GM10248 (cell line): ENCODE measurements around the gene DAND5.
A peak's percentile ranks its signal among the peaks of the same experiment; 100 is the strongest.

Experiments used
- CTCF ChIA-PET: fragments of 300-600 bp; sonication (Branson Sonifier 250); formaldehyde crosslinking; extraction: SDS; loops from one replicate; lab custom pipeline; 2021; ENCODE audit warnings: antibody characterized with exemption; lab: Yijun Ruan, JAX
- POLR2A ChIA-PET: fragments of 350-650 bp; sonication (Branson Sonifier 250); formaldehyde crosslinking; extraction: SDS; loops from one replicate; lab custom pipeline; 2020; ENCODE audit warnings: antibody characterized with exemption; lab: Yijun Ruan, JAX
- DNase-seq: peaks from one replicate; pipeline ENCODE4 v3.0.0; 2012; ENCODE audit errors: extremely low spot score
- TF ChIP-seq, protein P1 (sequence below): IDR thresholded peaks from 2 replicates; pipeline ENCODE4 v1.5.1; 2012; ENCODE audit warnings: mild to moderate bottlenecking, low read depth; ENCODE audit errors: extremely low read depth, missing control alignments, control extremely low read depth

The DAND5 gene

DNA sequence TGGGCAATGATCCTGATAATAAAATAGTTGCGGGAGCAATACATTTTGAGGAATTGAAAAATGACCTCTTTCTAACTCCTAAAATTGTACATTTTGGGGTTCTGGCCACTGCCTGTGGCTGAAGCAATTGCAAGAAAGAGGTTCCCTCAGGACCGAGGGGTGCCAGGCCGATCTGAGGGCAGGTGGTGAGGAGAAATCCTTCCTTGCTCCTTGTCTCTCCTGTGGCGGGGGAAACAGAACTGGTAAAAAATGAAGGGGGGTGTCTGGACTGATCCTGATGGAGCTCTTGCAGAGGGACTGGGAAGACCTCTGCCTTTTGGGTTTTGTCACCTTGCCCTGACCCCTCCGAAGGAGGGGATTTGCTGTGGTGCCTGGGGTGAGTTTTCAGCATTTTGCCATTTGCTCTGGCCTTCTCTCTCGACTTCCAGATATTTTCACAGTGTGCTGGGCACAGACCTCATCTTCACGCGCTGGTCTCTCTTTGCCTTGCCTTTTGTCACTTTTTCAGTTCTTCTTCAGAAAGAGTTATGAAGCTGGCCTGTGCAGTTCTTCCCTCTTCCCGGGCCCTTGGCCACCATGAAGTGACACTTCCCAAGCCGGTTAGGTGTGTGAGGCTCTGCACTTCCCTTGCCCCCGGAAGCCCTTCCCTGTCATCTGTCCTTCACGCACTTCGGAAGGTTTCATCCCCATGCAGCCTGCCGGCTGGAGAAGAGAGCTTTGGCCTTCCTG lies 48.1 kb downstream of the DAND5 start:
- TF ChIP-seq, protein P1, sequence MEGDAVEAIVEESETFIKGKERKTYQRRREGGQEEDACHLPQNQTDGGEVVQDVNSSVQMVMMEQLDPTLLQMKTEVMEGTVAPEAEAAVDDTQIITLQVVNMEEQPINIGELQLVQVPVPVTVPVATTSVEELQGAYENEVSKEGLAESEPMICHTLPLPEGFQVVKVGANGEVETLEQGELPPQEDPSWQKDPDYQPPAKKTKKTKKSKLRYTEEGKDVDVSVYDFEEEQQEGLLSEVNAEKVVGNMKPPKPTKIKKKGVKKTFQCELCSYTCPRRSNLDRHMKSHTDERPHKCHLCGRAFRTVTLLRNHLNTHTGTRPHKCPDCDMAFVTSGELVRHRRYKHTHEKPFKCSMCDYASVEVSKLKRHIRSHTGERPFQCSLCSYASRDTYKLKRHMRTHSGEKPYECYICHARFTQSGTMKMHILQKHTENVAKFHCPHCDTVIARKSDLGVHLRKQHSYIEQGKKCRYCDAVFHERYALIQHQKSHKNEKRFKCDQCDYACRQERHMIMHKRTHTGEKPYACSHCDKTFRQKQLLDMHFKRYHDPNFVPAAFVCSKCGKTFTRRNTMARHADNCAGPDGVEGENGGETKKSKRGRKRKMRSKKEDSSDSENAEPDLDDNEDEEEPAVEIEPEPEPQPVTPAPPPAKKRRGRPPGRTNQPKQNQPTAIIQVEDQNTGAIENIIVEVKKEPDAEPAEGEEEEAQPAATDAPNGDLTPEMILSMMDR, result no peak
- POLR2A ChIA-PET, result no interaction called here
- CTCF ChIA-PET, result interaction anchor here (0.8 to 1.2 kb wide), 6 partner anchors 16 to 77 kb away, joined by 3 to 6 read pairs (median 3); no protein-coding TSS in a partner anchor
- no peak for DNase-seq

DNA sequence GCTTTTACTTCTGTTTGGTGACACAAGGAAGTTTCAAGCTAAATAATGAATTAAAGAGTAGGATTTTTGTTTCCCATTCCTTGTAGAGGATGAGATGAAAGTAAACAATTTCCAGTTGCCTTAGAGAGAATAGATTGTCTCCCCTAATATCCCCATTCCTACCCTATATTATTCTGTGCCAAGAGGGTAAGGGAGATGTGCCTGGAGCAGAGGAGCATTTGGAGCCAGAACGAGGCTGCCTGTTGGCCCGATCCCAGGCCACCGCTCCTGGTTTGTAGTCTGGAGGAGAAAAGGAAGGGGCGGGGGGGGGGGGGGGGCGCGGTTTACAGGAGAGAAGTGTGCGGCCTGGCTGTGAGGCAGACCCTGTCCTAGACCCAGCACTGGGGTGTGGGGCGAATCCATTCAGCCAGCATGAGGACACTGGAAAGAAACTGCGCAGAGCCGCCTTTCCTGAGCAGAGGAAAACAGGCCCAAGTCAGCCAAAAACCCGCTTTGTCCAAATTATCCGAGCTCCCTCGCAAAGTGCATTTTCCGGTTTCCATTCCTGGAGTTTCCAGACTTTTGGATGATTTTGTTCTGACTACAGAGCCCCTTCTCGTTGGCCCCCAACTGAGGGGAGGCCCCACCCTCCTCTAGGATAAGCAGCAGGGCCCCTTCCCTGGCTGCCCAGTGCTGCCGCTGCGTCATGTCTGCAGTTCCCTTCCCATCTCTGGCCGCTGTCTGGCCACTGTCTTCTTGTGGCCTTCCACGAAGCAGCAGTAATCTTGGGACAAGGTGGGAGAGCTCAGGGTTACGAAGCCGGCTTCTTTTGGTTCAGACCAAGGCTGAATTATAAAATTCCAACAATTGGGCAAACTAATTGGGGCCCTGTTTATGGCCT lies 48.9 kb downstream of the DAND5 start:
- ChIA-PET POLR2A (no interaction called here), CTCF (interaction anchor here (0.7 to 1.2 kb wide), 7 partner anchors 14 to 76 kb away, joined by 3 to 6 read pairs (median 3); no protein-coding TSS in a partner anchor)
- DNase-seq, result no peak
- TF ChIP-seq, protein P1, result no peak

DNA sequence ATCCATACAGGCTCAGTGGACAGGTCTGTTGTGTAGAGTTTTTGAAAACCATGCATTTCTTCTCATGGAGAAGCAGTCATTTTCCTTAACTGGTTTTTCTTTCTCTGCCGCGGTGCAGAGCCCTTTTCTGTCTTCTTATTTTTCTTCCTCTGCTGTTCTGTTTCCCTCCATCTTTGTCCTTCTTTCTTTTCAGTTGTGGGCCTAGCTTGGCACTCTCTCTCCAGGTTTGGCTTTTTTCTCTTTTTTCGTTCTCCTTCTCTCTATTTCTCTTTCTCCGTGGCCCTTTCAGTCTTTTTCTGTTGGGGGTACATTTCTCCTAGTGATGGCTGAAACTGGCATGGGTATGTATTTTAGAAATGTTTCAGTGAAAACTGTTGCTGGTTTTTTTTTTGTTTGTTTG lies 50.0 kb downstream of the DAND5 start:
- CTCF ChIA-PET, result no interaction called here
- POLR2A ChIA-PET, result no interaction called here
- no peak for DNase-seq
- TF ChIP-seq, protein P1, result no peak

DNA sequence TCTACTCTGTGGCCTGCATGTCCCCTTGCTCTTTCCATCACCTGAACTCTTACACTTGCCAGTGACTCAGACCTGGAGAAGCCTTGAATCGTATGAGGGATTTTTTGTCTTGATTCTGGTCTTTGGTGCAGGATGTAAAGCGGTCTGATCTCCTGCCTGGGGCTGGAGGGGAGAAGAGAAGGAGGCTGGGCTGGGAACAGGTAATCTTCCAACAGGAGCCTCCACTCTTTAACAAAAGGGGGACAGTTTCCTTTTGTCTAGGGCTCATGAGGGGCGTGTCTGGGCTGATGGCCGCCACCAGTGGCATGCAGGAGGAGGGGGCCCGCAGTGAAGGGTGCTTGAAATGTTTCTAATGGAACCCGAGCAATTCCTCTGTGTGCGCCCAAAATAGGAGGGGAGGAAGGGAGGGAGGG lies 50.6 kb downstream of the DAND5 start:
- CTCF ChIA-PET, result interaction anchor here (2.6 kb wide), 1 partner anchor 74 kb away, joined by 14 read pairs; no protein-coding TSS in a partner anchor

GRCh38 chr19:13022111-13022858 lies 52.9 kb downstream of the DAND5 start:
- TF ChIP-seq, protein P1, result no peak
- peak; percentile 72 for DNase-seq
- CTCF ChIA-PET, result interaction anchor here (0.6 to 3.6 kb wide), 9 partner anchors 8 to 172 kb away, joined by 3 to 23 read pairs (median 7); no protein-coding TSS in a partner anchor
- POLR2A ChIA-PET, result no interaction called here

More for the DNA sequence above, 50.6 kb downstream of the DAND5 start:
- POLR2A ChIA-PET, result no interaction called here
- TF ChIP-seq, protein P1, result no peak
- no peak for DNase-seq
